Left ventricle myocardium inferior (tissue), 1 donor: Measurements from ENCODE around the gene CHCHD1. TPM values are rescaled to one million over a fixed set of nuclear protein-coding genes. Genes with fewer than 3 reads are reported as not detected.
"Not testable (repeated sequence)": the region's sequence is repeated elsewhere in the genome, so short reads cannot be mapped to it uniquely, and the experiment has no call there.

Source experiments
- DNase-seq: peaks from one replicate; pipeline ENCODE4 v3.0.0-alpha.2; 2020
- H3K27ac ChIP-seq: fragments of 200-600 bp; replicated peaks from 2 replicates; pipeline ENCODE4 v1.8.0; 2021
- H3K27me3 ChIP-seq: fragments of 200-600 bp; 2 replicates; pipeline ENCODE4 v1.8.0; 2021; ENCODE audit warnings: low read depth
- H3K36me3 ChIP-seq: fragments of 200-600 bp; 2 replicates; pipeline ENCODE4 v1.8.0; 2021
- H3K4me1 ChIP-seq: fragments of 200-600 bp; 2 replicates; pipeline ENCODE4 v1.8.0; 2021
- H3K4me3 ChIP-seq: fragments of 200-600 bp; 2 replicates; pipeline ENCODE4 v1.8.0; 2021; ENCODE audit warnings: mild to moderate bottlenecking, moderate library complexity
- H3K9me3 ChIP-seq: fragments of 200-600 bp; replicated peaks from 2 replicates; pipeline ENCODE4 v1.8.0; 2021
- CTCF ChIP-seq: fragments of 200-600 bp; IDR thresholded peaks from 2 replicates; pipeline ENCODE4 v1.8.0; 2021; ENCODE audit warnings: antibody characterized with exemption, mild to moderate bottlenecking, borderline replicate concordance
- intact Hi-C: fragments of 100-400 bp; cut with micrococcal nuclease; formaldehyde crosslinking; loops from one replicate; pipeline ENCODE4 v1.11.0; 2022
- total RNA-seq: library from RNA; stranded (reverse); fragmentation: NEBNext Ultra II Directional; extraction: Animal tissue kit (Norgen Biotek cat#: 25700); gene quantifications from one replicate; pipeline ENCODE4 v1.2.1, GENCODE V29; 2021
- donor health status: DM: no; HTN: yes; CAD: no; lungs with severe emphysema.

CHCHD1 gene
- total RNA-seq, 1 donor from 2014 or later: 27.4 TPM

GRCh38 chr10:73823391-73823790, 41.5 kb downstream of the CHCHD1 start:
- Histone ChIP-seq H3K27ac (no peak overlapping the region), H3K36me3 (peaks cover 39% of the 10 kb centered on the region)
- intact Hi-C loops: no loop called here

GRCh38 chr10:73824146-73824725, 42.4 kb downstream of the CHCHD1 start:
- DNase-seq: no peak
- H3K36me3 ChIP-seq: peaks cover 39% of the 10 kb centered on the region
- H3K4me1 ChIP-seq: peaks cover 9% of the 10 kb centered on the region
- H3K27me3 ChIP-seq: no peaks in the 10 kb centered on the region
- H3K27ac ChIP-seq: no peak overlapping the region
- H3K4me3 ChIP-seq: no peak overlapping the region
- no peaks in the 10 kb centered on the region for H3K9me3 ChIP-seq
- intact Hi-C loops: no loop called here
- no peak for TF ChIP-seq CTCF

More at GRCh38 chr10:73823391-73823790, 41.5 kb downstream of the CHCHD1 start:
- no peak for TF ChIP-seq CTCF
- no peak for DNase-seq
- Histone ChIP-seq H3K27me3 (no peaks in the 10 kb centered on the region), H3K4me1 (peaks cover 11% of the 10 kb centered on the region), H3K9me3 (no peaks in the 10 kb centered on the region), H3K4me3 (no peak overlapping the region)

- intact Hi-C loops: no loop called here
- Histone ChIP-seq H3K9me3 (no peaks in the 10 kb centered on the region), H3K27ac (no peak overlapping the region), H3K36me3 (peaks cover 43% of the 10 kb centered on the region), H3K27me3 (no peaks in the 10 kb centered on the region), H3K4me3 (no peak overlapping the region), H3K4me1 (no peaks in the 10 kb centered on the region)
- no peak for TF ChIP-seq CTCF
- no peak for DNase-seq
These were observed 45.7 kb downstream of the CHCHD1 start for GRCh38 chr10:73827346-73828089.

GRCh38 chr10:73828161-73828560, 46.3 kb downstream of the CHCHD1 start:
- Histone ChIP-seq H3K27me3 (no peaks in the 10 kb centered on the region), H3K27ac (no peak overlapping the region), H3K4me3 (no peak overlapping the region), H3K36me3 (peaks cover 43% of the 10 kb centered on the region), H3K9me3 (no peaks in the 10 kb centered on the region), H3K4me1 (no peaks in the 10 kb centered on the region)
- TF ChIP-seq CTCF: no peak
- intact Hi-C loops: no loop called here
- DNase-seq: no peak

GRCh38 chr10:73829090-73829489, 47.2 kb downstream of the CHCHD1 start:
- H3K4me1 ChIP-seq, H3K27ac ChIP-seq, H3K4me3 ChIP-seq, H3K9me3 ChIP-seq, DNase-seq, intact Hi-C loops, H3K27me3 ChIP-seq: not testable (repeated sequence)
- peaks cover 43% of the 10 kb centered on the region for H3K36me3 ChIP-seq

Other genes with a start within 250 kb of the CHCHD1 start
- 19.6 TPM for gene USP54, start 190.7 kb upstream of the CHCHD1 start, total RNA-seq
- 4.8 TPM for gene MYOZ1, start 140.6 kb upstream of the CHCHD1 start, total RNA-seq
- 290 TPM for gene SYNPO2L, start 126.0 kb upstream of the CHCHD1 start, total RNA-seq
- gene AGAP5, start 83.9 kb upstream of the CHCHD1 start, total RNA-seq: 3.3 TPM
- 42.2 TPM for gene SEC24C, start 37.7 kb upstream of the CHCHD1 start, total RNA-seq
- gene ZSWIM8, start 3.6 kb downstream of the CHCHD1 start, total RNA-seq: 46.2 TPM
- gene NDST2, start 29.6 kb downstream of the CHCHD1 start, total RNA-seq: 11.2 TPM
- 12.5 TPM for gene CAMK2G, start 92.5 kb downstream of the CHCHD1 start, total RNA-seq
- 4.9 TPM for gene PLAU, start 129.1 kb downstream of the CHCHD1 start, total RNA-seq
- gene VCL, start 216.1 kb downstream of the CHCHD1 start, total RNA-seq: 227 TPM